PFSK-1 (cell line): ENCODE measurements around the gene STK11.

ENCODE experiments used
- FOXP2 ChIP-seq: optimal IDR thresholded peaks from 2 replicates; pipeline ENCODE3; 2011; ENCODE audit warnings: borderline replicate concordance, control low read depth, inconsistent platforms; ENCODE audit not compliant: insufficient read depth; ENCODE audit errors: extremely low read length, extremely low read depth
- POLR2AphosphoS5 ChIP-seq: IDR thresholded peaks from 2 replicates; pipeline ENCODE4 v1.6.1; 2012; ENCODE audit warnings: low read depth, mild to moderate bottlenecking, control low read depth, low read length, moderate library complexity
- REST ChIP-seq, 2 experiments: IDR thresholded peaks; 2 replicates each; pipeline versions ENCODE4 v1.6.1 to v1.8.0; 2011 to 2012; ENCODE audit warnings: low read depth in 2 of 2, low read length in 2 of 2, control low read depth in 1 of 2, inconsistent platforms in 1 of 2, mild to moderate bottlenecking in 1 of 2, moderate library complexity in 1 of 2; ENCODE audit not compliant: insufficient read depth in 1 of 2
- SIN3A ChIP-seq: IDR thresholded peaks from 2 replicates; pipeline ENCODE4 v1.6.1; 2012; ENCODE audit warnings: mild to moderate bottlenecking, low read length, moderate library complexity, borderline replicate concordance; ENCODE audit not compliant: insufficient read depth
- TAF1 ChIP-seq: IDR thresholded peaks from 2 replicates; pipeline ENCODE4 v1.6.1; 2012; ENCODE audit warnings: low read length, control low read depth, borderline replicate concordance; ENCODE audit not compliant: insufficient read depth

GRCh38 chr19:1258163-1258492 is 52.5 kb downstream of the STK11 start:
- TF ChIP-seq POLR2AphosphoS5: no peak
- TF ChIP-seq TAF1: no peak
- no peak for TF ChIP-seq SIN3A
- no peak for TF ChIP-seq REST (IDR thresholded peaks at IDR 0.05; ENCODE audit: insufficient read depth in 1 of 2, low read depth in 2 of 2, low read length in 2 of 2)
- TF ChIP-seq FOXP2: no peak
